GM15510 (cell line): ENCODE results near the gene PTGES3L.
A peak's percentile ranks its signal among the peaks of the same experiment; 100 is the strongest.

ENCODE experiments used
- POLR2A ChIP-seq: IDR thresholded peaks from 3 replicates; pipeline ENCODE4 v1.6.1; 2011; ENCODE audit warnings: borderline replicate concordance; ENCODE audit not compliant: insufficient read length; ENCODE audit errors: extremely low read depth

PTGES3L gene

DNA sequence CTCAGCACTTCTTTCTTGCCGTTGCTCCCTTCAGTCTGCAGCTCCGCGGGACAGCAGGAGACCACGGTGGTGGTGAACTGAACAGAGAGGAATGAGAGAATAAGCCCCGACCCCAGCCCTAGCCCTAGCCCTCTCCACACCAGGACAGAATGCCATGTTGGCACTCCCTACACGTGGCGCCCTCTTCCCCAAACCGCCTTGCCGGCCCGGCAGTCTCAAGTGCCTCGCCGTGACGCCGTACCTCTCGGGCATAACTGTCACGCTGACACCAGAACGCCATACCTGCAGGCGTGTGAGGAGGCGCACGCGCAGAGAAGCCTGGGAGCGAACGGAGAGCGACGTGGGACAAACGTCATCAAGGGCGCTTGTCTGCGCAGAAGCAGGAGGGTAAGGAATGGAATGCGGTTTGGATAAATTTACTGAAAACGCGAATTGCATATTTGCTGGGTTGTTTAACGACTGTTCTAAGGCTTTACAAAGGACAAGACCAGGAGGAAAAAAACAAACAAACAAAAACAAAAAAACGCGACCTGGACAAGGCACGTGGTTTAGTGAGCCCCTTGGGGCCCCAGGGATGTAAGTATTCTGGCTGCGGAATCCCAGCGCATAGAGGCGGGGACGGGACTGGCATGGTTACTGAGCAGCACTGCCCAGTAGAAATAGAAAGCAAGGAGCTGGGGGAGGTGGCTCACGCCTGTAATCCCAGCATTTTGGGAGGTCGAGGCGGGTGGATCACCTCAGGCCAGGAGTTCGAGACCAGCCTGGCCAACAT lies 15.5 kb downstream of the PTGES3L start, which contains the start of gene AARSD1:
Gene AARSD1, minus strand, starts transcription at position 294 of the 772 bp plus-strand sequence. Its CDS starts 14 bp downstream, at position 280.
- peak; percentile 96 for TF ChIP-seq POLR2A

DNA sequence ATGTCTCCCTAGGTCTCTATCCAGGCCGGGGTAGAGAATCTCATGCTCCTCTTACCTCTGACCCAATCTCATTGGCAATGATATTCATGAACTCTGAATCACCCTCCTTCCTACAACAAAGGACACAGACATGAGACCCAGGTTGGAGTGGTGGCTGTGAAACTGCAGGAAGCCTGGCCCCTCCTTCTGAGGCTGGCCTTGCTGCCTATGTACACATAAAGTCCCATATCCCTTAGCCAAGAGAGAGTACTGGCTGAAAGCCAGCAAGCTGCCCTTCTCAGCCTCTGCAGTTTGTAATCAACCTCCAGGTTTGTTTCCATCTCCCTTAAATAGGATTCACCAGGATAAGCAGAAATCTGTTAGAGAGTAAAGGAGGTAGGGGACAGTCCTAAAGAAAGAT lies 26.2 kb downstream of the PTGES3L start:
- no peak for TF ChIP-seq POLR2A

DNA sequence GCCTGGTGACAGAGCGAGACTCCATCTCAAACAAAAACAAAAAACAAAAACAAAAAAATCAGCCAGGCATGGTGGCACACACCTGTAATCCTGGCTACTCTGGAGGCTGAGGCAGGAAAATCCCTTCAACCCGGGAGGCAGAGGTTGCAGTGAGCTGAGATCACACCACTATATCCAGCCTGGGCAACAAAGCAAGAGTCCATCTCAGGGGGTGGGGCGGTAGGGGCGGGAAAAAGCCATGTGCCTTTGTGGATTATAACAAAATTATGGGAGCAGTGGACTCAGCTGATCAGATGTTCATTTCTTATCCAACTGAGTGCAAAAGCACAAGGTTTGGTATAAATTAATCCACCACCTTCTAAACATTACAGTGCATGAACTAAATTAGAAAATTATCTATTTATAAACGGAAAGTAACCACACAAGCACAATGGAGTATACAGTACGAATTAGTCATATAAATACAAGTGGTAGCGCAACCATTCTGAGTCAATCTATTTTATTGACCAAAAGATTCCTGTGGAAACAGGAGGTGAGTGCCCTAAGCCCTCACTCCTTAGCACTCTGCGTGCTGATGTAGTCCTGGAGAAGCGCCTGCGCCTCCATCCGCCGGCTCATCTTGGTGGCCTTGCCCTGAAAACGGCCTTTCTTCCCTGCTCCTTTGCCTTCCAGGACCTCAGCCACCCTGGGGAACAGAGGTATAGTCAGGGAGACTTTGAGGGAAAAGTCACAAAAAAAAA lies 29.7 kb downstream of the PTGES3L start:
- TF ChIP-seq POLR2A: no peak

DNA sequence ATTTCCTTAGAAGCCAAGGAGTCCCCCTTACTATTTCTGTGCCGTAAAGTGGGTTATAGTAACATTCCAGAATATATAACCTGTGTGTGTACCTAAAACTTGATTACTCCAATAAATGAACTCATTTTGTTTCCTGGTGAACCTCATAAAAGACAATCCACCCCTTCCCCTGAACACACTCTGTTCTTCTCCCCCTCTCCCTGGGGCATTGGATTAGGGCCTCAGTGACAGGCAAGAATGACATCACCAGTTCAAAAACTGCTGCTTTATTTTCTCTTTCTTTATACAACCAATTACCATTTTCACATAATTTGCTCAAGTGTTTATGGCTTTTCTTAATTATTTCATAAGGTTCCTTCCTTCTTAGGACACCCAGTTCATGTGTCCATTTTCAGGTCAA lies 33.1 kb downstream of the PTGES3L start:
- TF ChIP-seq POLR2A: no peak

DNA sequence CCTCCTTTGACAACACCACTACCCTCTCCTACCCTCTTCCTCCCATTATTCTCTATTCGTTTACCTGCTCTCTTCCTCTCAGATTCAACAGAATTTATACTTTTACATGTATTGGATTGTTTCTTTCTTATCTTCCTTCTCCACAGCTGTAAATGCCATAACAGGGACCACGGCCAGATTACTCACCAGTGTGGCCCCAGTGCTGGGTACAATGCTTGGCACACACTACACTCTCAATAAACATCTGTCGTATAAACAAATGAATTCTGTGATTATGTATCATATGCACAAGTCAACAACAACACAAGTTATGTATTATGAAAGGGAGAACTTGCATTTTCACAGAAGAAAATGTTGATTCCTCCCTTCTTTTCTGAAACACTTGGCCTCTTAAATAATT lies 35.7 kb downstream of the PTGES3L start:
- TF ChIP-seq POLR2A: no peak

DNA sequence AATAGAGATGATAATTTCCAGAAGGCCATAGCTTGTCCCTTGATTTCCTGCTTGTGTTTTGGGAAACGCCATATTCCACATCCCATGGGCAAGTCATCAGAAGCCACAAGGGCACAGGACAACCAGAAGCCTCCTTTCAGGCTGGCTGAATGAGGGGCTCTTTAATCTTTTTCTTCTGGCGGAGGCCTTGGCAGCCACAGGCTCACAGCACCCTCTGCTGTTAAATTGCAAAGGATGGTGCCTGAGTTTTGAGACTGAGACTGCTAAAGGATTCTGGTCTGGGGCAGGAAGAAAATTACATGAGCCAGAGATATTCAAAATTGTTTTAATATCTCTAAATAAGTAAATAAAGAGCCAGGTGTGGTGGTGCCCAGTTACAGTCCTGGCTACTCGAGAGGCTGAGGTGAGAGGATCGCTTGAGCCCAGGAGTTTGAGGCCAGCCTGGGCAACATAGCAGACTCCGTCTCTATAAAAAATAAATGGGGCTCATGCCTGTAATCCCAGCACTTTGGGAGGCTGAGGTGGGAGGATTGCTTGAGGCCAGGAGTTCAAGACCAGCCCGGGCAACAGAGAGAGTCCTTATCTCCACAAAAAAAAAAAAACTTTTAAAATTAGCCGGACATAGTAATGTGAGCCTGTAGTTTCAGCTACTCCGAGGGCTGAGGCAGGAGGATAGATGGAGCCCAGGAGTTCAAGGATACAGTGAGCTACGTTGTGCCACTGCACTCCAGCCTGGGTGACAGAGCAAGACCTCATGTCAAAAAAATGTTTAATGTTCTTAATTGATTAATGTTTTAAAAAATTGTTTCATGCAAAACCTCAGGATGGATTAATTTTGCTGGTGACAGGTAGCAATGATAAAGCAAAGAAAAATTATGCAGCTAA lies 41.9 kb downstream of the PTGES3L start:
- no peak for TF ChIP-seq POLR2A

DNA sequence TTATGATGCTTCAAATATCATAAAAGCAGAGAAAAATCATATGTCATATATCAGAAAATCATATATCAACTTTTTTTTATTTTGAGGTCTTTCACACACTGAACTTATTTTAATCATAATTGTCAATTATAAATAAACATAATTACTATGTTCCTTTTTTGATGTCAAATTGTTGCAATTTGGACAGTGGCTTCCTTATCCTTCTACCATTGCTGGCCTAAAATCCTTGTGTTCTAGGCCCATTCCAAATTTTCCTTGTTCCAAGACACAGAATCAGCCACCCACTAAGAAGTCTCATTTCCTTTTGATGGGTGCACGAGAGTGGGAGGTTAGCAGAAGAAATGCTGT lies 50.4 kb downstream of the PTGES3L start:
- TF ChIP-seq POLR2A: no peak

DNA sequence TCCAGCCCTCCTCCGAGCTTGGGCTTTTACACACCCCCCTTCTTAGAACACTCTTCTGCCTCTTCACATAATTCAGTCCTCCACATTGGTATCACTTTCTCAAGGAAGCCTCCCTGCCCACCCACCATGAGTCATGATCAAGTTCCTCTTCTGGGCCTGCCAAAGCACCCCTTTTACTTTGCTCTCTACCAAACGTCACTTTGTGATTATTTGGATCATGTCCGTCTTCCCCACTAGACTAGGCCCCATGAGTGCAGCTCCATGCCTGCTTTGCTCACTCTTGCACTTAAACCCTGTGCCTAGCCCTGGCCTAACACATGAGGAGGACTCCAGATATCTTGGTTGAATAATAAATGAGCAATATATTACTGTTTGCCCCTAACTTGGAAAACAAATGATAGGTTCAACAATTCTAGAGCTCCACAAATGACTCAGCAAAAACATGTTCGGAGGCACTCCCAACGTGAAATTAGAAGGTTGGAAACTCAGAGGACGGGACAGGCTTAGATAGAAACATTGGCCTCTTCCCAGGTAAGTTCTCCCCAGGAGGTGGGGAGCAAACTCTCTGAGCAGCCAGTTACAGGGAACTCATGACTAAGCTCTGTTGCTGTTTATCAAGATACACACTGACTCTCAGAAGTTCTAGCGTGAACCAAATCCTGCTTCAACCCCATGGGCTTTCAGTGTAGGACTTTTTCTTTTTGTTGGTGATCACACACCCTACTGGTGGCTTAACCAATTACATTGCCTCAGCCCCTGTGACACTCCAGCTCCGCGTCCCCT lies 51.0 kb downstream of the PTGES3L start:
- no peak for TF ChIP-seq POLR2A

DNA sequence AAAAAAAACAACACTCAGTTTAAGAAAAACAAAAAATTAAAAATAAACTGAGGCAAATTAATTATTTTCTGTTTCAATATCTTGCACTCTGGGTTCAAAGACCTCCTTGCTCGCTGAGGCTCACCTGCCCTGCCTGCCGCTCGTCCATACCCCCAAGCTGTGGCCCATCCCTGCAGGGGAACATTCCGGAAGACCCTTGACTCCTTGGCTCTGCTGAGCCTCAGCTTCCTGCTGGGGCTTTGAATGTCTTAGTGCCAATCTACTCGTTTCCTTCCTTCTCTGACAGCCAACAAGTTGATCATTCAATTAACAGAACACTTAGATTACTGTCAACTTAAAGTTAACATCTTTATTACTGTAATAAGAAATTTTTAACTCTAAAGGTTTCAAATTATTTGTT lies 55.0 kb downstream of the PTGES3L start:
- TF ChIP-seq POLR2A: no peak

DNA sequence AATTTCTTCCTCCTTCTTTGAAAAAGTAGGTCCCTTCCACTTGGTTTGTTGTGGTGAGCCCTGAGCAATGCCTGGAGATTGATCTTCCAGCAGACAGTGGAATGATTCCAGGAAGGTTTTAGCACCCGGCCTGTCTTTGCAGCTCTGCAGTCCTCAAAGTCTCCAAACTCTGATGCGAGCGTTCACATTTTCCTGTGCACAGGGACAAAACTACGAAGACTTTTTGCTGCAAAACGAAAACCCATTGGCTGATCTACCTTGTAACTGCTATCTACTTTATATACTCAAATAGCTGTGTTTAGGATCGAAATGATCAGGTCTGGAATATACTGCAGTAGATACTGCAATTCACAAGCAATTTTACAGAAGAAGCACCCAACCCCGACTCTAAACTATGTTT lies 57.6 kb downstream of the PTGES3L start:
- TF ChIP-seq POLR2A: no peak

DNA sequence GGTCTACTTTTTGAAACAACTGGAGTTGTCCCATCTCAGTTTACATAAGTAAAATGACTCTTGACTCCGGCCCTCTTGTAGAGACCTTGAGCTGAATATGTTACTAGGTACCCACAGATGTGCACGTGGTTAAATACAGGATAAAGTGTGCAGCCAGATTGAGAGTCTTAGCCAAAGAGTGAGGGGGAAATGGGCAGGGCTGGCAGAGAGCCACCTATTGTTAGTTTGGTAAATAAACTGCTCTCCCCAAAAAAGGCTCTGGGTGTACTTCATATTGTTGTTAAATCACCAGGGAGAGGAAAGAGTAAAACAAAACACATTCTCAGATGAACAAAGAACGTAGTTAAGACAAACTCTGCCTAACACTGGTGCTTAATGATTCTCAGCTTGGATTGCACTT lies 59.0 kb downstream of the PTGES3L start:
- TF ChIP-seq POLR2A: no peak

DNA sequence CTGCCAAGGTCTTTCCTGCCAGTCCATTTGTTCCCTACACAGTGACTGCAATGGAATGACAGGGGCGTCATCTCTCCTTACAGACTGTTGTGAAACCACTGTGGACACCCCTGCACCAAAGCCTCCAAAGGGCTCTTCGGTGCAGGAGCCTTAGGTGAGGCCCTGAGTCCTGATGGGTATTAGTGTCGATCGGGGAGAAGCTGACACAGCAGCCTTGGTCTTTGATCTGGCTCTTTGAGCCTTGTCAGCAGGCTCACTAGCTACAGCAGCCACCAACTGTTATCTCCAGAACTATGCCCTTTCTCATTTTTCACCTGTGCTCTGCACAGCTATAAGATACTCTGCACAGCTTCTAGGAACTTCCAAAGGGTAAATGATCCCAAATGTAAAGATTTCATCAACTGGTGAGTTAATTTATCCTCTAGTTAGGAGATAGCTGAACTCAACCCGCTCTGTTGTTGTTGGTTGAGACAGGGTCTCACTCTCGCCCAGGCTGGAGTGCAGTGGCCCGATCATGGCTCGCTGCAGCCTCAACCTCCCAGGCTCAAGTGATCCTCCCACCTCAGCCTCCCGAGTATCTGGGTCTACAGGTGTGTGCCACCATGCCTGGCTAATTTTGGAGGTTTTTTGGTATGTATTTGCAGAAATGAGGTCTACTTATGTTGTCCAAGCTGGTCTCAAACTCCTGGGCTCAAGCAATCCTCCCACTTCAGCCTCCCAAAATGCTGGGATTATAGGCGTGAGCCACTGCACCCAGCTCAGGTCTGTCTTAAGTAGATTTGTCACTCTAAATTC lies 59.6 kb downstream of the PTGES3L start:
- TF ChIP-seq POLR2A: no peak

DNA sequence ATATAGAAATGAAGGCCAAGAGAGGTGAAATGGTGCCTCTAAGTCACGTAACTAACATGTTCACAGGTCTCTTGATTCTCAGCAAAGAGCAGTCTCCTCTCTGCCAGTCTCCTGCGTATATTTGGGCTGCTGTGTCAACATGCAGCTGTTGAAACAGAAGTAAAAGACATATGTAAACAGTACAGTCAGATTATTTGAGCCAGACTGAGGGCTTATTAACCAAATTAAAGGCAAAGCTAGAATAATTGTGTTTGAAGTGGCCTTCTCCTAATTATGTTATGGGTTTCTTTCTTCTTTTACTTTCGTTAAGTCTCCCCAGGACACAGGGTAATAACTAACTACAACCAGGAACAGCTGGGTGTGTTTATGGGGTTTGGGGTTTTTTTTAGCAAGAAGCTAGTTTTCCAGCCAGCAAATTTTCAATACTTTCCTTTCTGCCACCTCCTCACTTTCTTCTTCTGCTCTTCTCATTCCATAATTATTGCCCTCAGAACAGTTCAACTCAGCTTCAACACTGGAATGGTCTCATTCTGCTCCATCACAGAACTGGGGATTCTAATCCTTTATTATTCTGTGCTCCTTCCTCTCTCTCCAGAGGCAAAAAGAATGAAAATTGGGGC lies 60.9 kb downstream of the PTGES3L start:
- TF ChIP-seq POLR2A: no peak
